NCI-H2081 treated with DMSO at 0.1 percent for 48 hours (cell line): ENCODE measurements around the gene CLSTN2.

Experiments used
- DNase-seq: peaks from one replicate; lab custom pipeline; 2025; lab: John Stamatoyannopoulos, UW

CLSTN2 gene

GRCh38 chr3:140378571-140379340 is 443.8 kb downstream of the CLSTN2 start:
- DNase-seq: no peak

GRCh38 chr3:140384028-140384771 is 449.2 kb downstream of the CLSTN2 start:
- DNase-seq: no peak

- DNase-seq: no peak
Observed at GRCh38 chr3:140384876-140385275, 449.9 kb downstream of the CLSTN2 start.

- DNase-seq: no peak
Observed at GRCh38 chr3:140386357-140387100, 451.5 kb downstream of the CLSTN2 start.

GRCh38 chr3:140387244-140387643 is 452.3 kb downstream of the CLSTN2 start:
- DNase-seq: no peak

GRCh38 chr3:140388202-140388922 is 453.4 kb downstream of the CLSTN2 start:
- DNase-seq: no peak

- no peak for DNase-seq
Observed at GRCh38 chr3:140391061-140391460, 456.1 kb downstream of the CLSTN2 start.

GRCh38 chr3:140394488-140395133 is 459.6 kb downstream of the CLSTN2 start:
- DNase-seq: no peak

GRCh38 chr3:140395134-140396075 is 460.4 kb downstream of the CLSTN2 start:
- DNase-seq: no peak

GRCh38 chr3:140396110-140396509 is 461.1 kb downstream of the CLSTN2 start:
- DNase-seq: no peak

GRCh38 chr3:140397847-140398246 is 462.9 kb downstream of the CLSTN2 start:
- DNase-seq: no peak

- DNase-seq: no peak
Observed at GRCh38 chr3:140398387-140398786, 463.4 kb downstream of the CLSTN2 start.

GRCh38 chr3:140399871-140400270 is 464.9 kb downstream of the CLSTN2 start:
- DNase-seq: no peak

- DNase-seq: no peak
Observed at GRCh38 chr3:140403079-140403478, 468.1 kb downstream of the CLSTN2 start.

GRCh38 chr3:140403608-140404007 is 468.6 kb downstream of the CLSTN2 start:
- no peak for DNase-seq

- no peak for DNase-seq
Observed at GRCh38 chr3:140406655-140407054, 471.7 kb downstream of the CLSTN2 start.

GRCh38 chr3:140408252-140408651 is 473.3 kb downstream of the CLSTN2 start:
- no peak for DNase-seq

GRCh38 chr3:140416666-140417065 is 481.7 kb downstream of the CLSTN2 start:
- no peak for DNase-seq

GRCh38 chr3:140420621-140421357 is 485.8 kb downstream of the CLSTN2 start:
- DNase-seq: no peak

GRCh38 chr3:140421884-140422283 is 486.9 kb downstream of the CLSTN2 start:
- no peak for DNase-seq
